HTERT RPE-1 (cell line): ENCODE results near the gene SREK1IP1.

ENCODE experiments used
- in situ Hi-C: fragments of 300-500 bp; cut with MboI; formaldehyde crosslinking; loops from 4 replicates; pipeline ENCODE4 v1.14.3; 2020; ENCODE audit warnings: low sequenced_read_pairs

SREK1IP1 gene

GRCh38 chr5:64688391-64688790 lies 80.1 kb downstream of the SREK1IP1 start:
- in situ Hi-C loops: no loop called here

DNA sequence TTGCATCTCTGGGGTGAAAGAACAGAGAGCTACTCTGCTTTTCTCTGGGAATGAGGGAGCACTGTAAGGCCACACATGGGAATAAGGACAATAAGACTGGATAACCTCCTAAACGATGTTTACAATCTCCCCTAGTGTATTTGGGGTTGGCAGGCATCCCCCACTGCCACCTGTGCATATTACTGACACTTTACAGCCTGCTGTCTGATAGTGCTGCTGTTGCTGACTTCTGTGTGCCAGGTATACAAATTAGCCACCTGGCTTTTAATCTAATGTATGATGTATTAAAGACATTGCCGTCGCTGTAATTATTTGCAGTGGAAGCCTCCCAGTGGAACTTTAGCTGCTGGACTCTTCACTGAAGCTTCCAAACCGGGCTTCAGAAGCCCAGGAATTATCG lies 82.6 kb downstream of the SREK1IP1 start:
- in situ Hi-C loops: no loop called here

DNA sequence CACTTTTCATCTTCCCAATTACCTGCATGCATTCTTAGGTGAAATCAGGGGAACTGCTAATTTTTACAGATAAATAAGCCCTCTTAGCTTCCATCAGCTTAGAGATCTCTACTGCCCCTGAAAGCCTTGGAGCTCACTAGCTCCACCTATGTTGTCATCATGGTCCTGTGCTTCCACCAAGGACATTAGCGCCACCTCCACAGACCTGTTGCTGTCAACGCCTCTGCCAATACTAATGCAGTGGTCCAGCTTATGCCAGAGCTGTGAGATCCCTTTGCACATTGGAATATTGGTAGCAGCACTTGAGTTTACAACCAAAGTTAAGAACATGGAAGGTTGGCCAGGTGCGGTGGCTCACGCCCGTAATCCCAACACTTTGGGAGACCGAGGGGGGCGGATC lies 85.9 kb downstream of the SREK1IP1 start:
- in situ Hi-C loops: no loop called here

- in situ Hi-C loops: no loop called here
Measured at GRCh38 chr5:64680289-64680688, 88.2 kb downstream of the SREK1IP1 start.

- in situ Hi-C loops: no loop called here
Measured at GRCh38 chr5:64678374-64678773, 90.1 kb downstream of the SREK1IP1 start.

- in situ Hi-C loops: no loop called here
Measured at GRCh38 chr5:64671678-64672077, 96.8 kb downstream of the SREK1IP1 start.

GRCh38 chr5:64670277-64670676 lies 98.2 kb downstream of the SREK1IP1 start:
- in situ Hi-C loops: no loop called here
